ENCODE measurements around the gene PPP1R3C. TPM values are rescaled to one million over a fixed set of nuclear protein-coding genes. Genes with fewer than 3 reads are reported as not detected.

PPP1R3C gene
- total RNA-seq, 4 donors from 2014 or later = 2.1 to 4.4 (median 2.7) TPM

DNA sequence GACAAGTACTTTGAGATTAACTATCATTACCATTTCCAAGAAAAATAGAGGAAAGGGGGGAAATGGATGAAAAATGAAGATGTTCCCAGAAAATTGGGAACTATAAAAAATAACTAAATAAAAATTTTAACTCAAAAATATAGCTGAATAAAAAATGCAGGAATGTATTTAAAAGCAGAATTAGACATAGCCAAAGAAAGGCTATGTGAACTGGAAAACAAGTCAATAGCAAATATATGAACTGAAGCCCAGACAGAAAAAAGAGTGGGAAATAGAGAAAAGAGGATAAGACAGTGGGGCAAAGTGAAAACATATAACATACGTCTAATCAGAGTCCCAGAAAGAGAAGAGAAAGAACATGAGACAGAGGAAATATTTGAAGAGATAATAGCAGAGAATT lies 10.3 kb downstream of the PPP1R3C start:
- TF ChIP-seq, protein P1, sequence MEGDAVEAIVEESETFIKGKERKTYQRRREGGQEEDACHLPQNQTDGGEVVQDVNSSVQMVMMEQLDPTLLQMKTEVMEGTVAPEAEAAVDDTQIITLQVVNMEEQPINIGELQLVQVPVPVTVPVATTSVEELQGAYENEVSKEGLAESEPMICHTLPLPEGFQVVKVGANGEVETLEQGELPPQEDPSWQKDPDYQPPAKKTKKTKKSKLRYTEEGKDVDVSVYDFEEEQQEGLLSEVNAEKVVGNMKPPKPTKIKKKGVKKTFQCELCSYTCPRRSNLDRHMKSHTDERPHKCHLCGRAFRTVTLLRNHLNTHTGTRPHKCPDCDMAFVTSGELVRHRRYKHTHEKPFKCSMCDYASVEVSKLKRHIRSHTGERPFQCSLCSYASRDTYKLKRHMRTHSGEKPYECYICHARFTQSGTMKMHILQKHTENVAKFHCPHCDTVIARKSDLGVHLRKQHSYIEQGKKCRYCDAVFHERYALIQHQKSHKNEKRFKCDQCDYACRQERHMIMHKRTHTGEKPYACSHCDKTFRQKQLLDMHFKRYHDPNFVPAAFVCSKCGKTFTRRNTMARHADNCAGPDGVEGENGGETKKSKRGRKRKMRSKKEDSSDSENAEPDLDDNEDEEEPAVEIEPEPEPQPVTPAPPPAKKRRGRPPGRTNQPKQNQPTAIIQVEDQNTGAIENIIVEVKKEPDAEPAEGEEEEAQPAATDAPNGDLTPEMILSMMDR (IDR thresholded peaks at IDR 0.05) = no peak
- TF ChIP-seq POLR2A (IDR thresholded peaks at IDR 0.05) = no peak
- WGBS, 2 donors = 94 to 95% methylated on average over 1 of the region's 1 CpG
- Histone ChIP-seq H3K4me1 (no peaks in the 10 kb centered on the region), H3K27me3 (no peaks in the 10 kb centered on the region), H3K27ac (no peak overlapping the region), H3K4me3 (replicated peaks in 1 of 3) (no peak overlapping the region), H3K36me3 (no peaks in the 10 kb centered on the region), H3K9me3 (no peaks in the 10 kb centered on the region)
- DNase-seq = no peak
- intact Hi-C loops (cut with DNase I) = no loop called here

DNA sequence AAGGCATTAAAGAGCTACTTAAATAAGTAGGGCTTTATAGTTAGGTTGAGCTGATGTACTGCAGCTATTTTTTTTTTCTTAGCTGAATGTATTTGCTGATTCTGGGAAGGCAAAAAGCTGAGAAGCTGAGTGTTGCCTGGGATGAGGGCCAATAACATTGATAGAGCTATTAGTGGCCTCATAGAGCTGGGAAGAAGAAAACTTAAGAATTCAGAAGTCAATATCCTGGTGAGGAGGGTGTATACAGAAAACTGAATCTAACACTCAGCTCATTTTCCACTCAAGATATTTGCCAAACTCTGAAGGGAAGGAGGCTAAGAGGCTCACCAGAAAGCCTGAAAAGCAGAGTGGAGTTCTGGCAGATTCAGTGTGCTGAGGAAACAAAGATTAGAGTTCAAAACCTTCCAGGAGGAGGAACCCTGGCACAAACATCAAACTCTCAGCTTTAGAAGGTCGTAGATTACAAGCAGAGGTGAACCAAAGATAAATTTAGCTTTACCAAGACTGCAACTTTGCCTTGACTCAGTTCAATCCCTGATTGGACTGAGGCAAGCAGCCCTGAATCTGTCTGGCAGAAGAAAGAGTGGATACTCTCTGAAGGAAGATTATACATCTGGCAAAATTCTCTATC lies 11.3 kb downstream of the PPP1R3C start:
- Histone ChIP-seq H3K9me3 (no peaks in the 10 kb centered on the region), H3K4me3 (replicated peaks in 1 of 3) (no peak overlapping the region), H3K4me1 (no peaks in the 10 kb centered on the region), H3K36me3 (no peaks in the 10 kb centered on the region), H3K27ac (no peak overlapping the region), H3K27me3 (no peaks in the 10 kb centered on the region)
- 73 to 78% methylated on average over 1 of the region's 1 CpG for WGBS, 2 donors
- intact Hi-C loops (cut with DNase I) = no loop called here
- no peak for DNase-seq
- TF ChIP-seq POLR2A (IDR thresholded peaks at IDR 0.05) = no peak
- TF ChIP-seq, protein P1 (IDR thresholded peaks at IDR 0.05) = no peak

- H3K27me3 ChIP-seq = no peaks in the 10 kb centered on the region
- no peaks in the 10 kb centered on the region for H3K36me3 ChIP-seq
- 81 to 89% methylated on average over 7 of the region's 7 CpGs for WGBS, 2 donors
- DNase-seq = no peak
- H3K9me3 ChIP-seq = no peaks in the 10 kb centered on the region
- no peaks in the 10 kb centered on the region for H3K4me1 ChIP-seq
- no peak overlapping the region for H3K4me3 ChIP-seq (replicated peaks in 1 of 3)
- TF ChIP-seq POLR2A (IDR thresholded peaks at IDR 0.05) = no peak
- TF ChIP-seq, protein P1 (IDR thresholded peaks at IDR 0.05) = no peak
- intact Hi-C loops (cut with DNase I) = no loop called here
- no peak overlapping the region for H3K27ac ChIP-seq
Observed at GRCh38 chr10:91617072-91617609, 15.7 kb downstream of the PPP1R3C start.

- Histone ChIP-seq H3K36me3 (no peaks in the 10 kb centered on the region), H3K27ac (no peak overlapping the region)
Observed at GRCh38 chr10:91616137-91616536, 16.7 kb downstream of the PPP1R3C start.

DNA sequence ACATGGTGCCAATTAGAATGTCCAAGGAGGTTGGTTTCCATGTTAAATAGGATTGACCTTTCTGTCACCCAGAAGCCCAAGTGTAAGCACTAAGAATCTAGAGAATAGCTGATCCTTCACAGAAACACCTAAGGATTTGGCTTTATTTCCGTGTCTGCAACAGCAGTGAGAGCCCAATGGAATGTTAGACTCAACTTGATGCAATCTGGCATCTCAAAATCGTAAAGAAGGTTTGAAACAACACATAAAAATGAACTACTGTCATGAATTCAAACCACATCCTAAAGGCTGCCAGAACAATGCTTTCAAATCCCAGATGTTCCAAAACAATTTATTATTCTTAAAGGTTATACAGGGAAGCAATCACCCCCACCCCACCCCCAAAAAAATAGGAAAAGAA lies 18.6 kb downstream of the PPP1R3C start:
- Histone ChIP-seq H3K4me3 (replicated peaks in 1 of 3) (no peak overlapping the region), H3K27ac (no peak overlapping the region), H3K4me1 (peaks cover 2 to 3% of the 10 kb centered on the region in 2 donors), H3K27me3 (no peaks in the 10 kb centered on the region), H3K36me3 (no peaks in the 10 kb centered on the region), H3K9me3 (no peaks in the 10 kb centered on the region)
- intact Hi-C loops (cut with DNase I) = no loop called here
- no peak for DNase-seq
- no peak for TF ChIP-seq POLR2A (IDR thresholded peaks at IDR 0.05)
- TF ChIP-seq, protein P1 (IDR thresholded peaks at IDR 0.05) = no peak
- WGBS, 2 donors = 51 to 66% methylated on average over 2 of the region's 2 CpGs

More at GRCh38 chr10:91616137-91616536, 16.7 kb downstream of the PPP1R3C start:
- intact Hi-C loops (cut with DNase I) = no loop called here
- TF ChIP-seq, protein P1 (IDR thresholded peaks at IDR 0.05) = no peak
- no peak for TF ChIP-seq POLR2A (IDR thresholded peaks at IDR 0.05)
- no peak for DNase-seq
- Histone ChIP-seq H3K4me3 (replicated peaks in 1 of 3) (no peak overlapping the region), H3K9me3 (no peaks in the 10 kb centered on the region), H3K4me1 (no peaks in the 10 kb centered on the region), H3K27me3 (no peaks in the 10 kb centered on the region)
- WGBS, 2 donors = 61 to 70% methylated on average over 1 of the region's 1 CpG
